GM21423 (cell line): ENCODE data around the gene DNAJC28.
"Not testable (repeated sequence)": the region's sequence is repeated elsewhere in the genome, so short reads cannot be mapped to it uniquely, and the experiment has no call there.

ENCODE experiments used
- ATAC-seq: cut with Tn5 transposase; IDR thresholded peaks from one replicate; pipeline ENCODE4 v1.9.1; 2021; ENCODE audit warnings: mild to moderate bottlenecking, moderate library complexity; ENCODE audit not compliant: unreplicated experiment

Gene DNAJC28

DNA sequence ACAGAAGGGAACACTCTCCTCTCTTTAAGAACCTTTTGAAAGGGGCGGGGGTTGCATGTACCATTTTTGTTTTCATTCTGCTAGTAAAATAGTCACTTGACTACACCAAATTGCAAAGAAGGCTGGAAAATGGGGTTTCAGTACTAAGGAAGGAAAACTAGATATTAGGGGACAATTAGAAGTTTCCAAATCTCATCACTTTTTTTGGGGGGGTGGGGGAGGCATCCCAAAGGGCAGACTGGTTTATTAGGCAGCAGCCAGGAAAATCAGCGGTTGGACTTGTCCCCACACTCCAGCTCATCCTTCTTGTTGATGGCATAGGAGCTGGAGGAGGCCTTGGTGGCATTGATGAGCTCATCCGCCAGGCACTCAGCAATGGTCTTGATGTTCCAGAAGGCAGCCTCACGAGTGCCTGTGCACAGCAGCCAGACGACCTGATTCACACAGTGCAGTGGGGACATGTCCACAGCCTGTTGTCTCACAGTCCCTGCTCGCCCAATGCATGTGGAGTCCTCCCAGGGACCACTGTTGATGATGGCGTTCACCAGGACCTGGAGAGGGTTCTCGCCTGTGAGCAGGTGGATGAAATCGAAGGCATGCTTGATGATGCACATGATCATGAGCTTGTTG, 10.1 kb downstream of the DNAJC28 start:
- no peak for ATAC-seq

DNA sequence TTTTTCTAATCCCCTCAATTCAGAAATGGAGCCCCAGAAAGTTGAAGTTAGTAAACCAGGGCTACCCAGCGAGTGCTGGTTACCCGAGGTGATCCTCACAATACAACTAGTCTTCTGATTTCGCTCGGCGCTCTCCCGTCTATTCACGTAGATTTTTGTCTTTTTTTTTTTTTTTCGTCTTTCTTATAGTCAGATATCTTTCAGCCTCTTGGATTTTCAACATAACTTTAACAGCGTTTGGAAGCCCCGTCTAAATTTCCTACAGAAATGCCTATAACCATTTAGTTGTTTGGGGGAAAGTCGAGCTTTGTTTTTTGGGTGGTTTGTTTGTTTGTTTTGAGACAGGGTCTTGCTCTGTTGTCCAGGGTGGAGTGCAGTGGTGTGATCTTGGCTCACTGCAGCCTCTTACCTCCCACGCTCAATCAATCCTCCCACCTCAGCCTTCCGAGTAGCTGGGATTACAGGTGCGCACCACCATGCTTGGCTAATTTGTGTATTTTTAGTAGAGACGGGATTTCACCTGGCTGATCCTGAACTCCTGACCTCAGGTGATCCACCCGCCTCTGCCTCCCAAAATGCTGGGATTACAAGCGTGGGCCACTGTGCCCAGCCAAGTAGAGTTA, 10.9 kb downstream of the DNAJC28 start:
- ATAC-seq = no peak

DNA sequence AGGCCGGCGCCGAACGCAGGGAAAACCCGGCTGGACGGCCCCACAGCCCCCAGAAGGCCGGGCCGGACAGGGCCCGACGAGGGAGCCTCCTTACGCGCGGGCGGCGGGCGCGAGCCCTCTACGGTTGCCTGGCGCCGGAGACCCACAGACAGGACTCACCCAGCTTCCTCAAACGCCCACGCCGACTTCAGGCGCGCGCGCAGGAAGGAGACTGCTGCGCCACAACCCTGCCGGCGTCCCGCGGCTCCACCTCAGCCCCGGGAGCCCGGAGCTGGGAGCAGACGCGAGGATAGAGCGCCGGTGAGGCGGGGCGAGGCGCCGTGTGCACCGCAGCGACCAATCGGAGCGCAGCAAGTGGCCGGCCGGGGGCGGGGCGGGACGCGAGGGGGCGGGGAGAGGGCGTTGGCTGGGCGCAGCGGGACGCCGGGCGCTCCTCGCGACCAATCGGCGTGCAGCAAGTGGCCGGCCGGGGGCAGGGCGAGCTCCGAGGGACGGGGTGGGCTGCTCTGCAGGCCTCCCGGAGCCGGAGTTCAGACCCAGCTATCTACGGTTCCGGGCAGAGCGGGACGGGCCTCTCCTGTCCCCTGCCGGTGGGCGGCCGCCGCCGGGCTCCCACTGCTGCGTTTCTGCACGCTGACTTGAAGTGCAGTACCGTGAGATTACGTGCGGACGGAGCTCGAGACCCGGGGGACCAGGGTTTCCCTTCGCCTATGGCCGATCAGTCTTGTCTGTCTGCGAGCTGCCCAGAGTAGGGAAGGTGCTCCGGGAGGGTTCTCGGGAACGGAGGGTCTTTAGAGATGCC, 11.6 kb downstream of the DNAJC28 start, which contains the start of gene TMEM50B:
Gene TMEM50B, minus strand, starts transcription at position 296 of the 802 bp plus-strand sequence. CDS start 11,089 bp downstream, outside the sequence.
- peak; percentile 83 for ATAC-seq

DNA sequence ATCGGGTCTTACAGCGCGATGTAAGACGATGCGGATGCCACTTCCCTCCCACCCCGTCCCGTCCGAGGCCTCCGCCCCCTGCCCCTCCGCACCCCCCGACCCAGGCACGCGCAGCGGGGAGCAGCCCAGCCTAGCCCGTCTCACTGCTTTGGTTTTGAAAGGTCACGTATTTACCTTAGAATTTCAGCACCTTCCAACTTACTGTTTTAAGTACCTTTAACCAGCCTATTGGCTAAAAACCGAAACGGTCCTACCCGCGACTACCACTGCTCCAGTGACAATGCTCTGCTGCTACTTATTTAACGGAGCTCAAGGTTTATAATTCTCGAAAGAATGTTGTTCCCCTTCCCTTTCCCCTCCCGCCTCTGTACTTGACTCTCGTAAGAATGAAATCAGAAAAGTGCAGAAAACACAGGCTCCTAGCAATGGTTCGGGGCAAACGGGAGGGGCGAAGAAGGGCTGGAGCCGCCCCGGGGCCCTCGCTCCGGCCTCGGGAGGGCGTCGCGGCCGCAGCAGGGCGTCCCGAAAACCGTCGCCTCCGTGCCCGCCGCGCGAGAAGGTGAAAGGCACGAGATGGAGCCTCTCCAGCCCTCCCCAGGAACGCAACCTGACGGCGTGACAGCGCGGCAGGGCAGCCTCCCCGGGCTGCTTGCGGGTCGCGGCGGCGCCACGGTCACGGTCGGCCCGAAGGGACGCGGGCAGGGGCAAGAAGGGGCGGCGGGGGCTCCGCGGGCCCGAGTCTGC, 12.4 kb downstream of the DNAJC28 start:
- ATAC-seq = peak; percentile 14

DNA sequence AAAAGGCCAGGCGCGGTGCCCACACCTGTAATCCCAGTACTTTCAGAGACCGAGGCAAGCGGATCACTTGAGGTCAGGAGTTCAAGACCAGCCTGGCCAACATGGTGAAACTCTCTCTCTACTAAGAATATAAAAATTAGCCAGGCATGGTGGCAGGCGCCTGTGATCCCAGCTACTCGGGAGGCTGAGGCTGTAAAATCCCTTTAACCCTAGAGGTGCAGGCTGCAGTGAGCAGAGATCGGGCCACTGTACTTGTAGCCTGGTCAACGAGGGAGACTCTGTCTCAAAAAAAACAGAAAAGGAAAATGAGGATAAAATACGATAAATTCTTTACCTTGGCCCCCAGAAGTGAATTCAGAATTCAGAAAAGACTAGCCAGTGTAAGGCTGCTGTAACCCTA, 13.3 kb downstream of the DNAJC28 start:
- no peak for ATAC-seq

DNA sequence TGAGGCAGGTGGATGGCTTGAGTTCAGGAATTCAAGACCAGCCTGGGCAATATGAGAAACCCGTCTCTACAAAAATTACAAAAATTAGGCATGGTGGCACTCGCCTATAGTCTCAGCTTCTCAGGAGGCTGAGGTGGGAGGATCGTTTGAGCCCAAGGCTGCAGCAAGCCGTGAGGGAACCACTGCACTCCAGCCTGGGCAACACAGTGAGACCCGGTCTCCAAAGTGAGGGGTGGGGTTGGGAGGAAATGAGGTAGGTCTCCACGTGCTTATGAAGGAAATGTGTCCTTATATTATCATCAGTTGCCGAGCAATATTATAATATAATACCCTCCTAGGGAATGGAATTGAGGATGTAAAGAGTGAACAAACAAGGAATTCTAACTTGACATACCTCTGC, 14.4 kb downstream of the DNAJC28 start:
- no peak for ATAC-seq

DNA sequence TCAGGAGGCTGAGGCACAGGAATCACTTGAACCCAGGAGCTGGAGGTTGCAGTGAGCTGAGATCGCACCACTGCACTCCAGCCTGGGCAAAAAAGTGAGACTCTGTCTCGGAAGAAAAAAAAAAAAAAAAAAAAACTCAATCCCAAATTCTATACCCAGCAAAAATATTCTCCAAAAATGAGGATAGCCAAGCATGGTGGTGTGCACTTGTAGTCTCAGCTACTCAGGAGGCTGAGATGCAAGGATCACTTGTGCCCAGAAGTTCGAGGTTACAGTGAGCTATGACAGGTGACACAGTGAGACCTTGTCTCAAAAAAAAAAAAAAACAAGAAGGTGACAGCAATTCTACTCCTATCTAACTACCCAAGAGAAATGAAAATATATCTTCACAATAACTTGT, 18.2 kb downstream of the DNAJC28 start:
- no peak for ATAC-seq

DNA sequence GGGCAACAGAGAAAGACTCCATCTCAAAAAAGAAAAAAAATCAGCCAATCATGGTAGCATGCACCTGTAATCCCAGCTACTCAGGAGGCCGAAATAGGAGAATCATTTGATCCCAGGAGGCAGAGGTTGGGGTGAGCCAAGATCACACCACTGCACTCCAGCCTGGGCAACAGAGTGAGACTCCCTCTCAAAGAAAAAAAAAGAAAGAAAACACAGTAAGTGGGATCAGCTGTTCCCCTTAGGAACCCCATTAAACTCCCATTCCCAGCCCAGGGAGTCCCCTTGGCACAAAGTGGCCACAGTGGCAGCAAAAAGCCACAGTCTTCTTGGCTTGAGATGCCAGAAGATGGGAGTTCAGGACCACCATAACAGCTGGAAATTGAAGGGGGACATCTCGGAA, 20.8 kb downstream of the DNAJC28 start:
- ATAC-seq = no peak

DNA sequence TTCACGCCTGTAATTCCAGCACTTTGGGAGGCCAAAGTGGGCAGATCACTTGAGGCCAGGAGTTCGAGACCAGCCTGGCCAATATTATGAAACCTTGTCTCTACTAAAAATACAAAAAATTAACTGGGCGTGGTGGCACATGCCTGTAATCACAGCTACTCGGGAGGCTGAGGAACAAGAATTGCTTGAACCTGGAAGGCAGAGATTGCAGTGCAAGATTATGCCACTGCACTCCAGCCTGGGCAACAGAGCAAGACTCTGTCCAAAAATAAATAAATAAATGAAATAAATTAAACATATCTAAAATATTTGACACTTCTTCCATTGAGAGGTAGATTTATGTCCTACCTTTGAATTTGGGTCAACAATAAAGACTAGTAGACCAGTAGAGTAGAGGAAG, 22.3 kb downstream of the DNAJC28 start:
- ATAC-seq = not testable (repeated sequence)

DNA sequence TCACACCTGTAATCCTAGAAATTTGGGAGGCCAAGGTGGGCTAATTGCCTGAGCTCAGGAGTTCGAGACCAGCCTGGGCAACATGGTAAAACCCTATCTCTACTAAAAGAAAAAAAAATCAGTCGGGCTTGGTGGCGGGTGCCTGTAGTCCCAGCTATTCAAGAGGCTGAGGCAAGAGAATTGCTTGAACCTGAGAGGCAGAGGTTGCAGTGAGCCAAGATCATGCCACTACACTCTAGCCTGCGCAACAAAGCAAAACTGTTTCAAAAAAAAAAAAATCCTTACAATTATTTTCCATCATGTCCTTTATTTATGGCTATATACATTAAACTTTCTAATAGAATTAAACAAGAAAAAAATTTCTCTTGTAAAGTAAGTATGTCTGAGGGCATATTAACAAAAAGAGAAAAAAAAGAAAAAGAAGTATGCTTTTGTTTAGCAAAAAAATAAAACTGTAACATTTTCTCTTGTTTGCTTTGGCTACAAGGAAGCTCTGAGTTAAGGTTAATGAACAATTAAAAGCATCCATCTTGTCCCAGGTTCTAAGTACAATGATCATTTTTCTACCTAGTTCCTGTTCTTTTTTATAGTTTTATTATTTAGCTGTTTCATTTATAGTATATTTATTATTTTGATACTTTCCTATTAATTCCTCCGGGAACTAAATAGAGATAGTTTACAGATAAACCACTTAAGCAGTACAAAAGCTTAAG, 29.8 kb downstream of the DNAJC28 start:
- no peak for ATAC-seq

DNA sequence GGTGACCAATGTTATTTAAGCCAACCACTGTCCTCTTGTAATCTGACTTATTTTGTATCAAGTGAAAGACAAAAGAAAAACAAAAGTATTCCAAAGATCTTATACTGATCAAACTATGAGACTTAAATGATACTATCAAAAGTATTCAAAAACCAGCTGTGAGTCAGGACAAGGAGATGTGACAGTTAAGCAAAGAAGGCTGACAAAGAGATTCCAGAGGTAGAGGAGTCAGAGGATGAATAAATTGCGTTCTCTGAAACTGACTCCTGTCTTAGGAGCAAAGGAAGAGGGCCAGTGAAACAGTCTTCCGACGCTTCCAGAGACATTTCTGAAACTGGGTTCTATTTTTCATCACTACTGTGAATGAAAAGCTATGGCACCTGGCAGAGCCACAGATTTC, 32.7 kb downstream of the DNAJC28 start:
- no peak for ATAC-seq

DNA sequence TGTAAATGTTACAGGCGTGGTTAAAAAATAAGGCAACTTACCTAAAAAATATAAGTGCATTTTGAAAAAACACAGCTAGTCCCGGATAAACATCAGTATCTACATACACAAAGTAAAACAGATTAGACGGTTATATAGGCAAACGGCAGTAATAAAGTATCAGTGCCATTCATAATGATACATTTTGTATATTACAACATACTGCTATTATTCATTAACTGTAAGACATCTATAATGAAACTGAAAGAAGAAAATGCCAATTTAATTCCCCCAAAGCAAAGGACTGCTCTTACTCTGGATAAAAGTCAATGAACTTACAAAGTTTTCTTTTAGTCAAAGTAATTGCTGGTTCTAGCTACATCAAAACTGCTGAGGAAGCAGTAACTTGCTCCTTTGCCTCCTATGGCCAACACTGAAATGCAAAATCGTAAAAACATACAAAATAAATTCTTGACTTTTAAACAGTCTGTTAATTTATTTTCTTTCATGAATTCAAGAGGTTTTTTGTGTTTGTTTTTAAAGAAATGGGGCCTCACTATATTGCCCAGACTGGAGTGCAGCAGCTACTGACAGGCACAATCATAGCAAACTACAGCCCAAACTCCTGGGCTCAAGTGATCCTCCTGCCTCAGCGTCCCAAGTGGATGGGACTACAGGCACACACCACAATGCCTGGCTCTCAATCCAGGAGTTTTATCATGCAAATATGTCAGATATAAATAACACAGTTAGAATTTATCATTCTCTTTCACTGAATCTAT, 35.6 kb downstream of the DNAJC28 start:
- no peak for ATAC-seq

DNA sequence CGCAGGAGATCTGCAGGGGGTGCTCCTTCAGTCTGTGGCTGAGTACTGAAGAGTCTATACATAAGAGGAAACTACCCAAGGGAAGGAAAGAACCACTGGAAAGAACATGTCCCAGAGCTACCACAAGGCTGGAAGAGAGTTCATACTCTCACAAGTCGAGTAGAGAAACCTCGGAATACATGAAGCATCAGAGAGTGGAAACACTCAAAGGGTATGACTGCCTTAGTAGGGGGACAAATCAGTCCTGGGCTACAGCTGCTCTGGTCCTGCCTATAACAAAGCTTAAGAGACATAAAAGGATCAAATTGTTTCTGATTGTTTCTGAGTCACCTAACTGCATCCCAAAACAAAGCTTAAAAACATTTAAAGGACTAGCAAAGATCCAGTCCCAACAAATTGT, 39.2 kb downstream of the DNAJC28 start:
- no peak for ATAC-seq

DNA sequence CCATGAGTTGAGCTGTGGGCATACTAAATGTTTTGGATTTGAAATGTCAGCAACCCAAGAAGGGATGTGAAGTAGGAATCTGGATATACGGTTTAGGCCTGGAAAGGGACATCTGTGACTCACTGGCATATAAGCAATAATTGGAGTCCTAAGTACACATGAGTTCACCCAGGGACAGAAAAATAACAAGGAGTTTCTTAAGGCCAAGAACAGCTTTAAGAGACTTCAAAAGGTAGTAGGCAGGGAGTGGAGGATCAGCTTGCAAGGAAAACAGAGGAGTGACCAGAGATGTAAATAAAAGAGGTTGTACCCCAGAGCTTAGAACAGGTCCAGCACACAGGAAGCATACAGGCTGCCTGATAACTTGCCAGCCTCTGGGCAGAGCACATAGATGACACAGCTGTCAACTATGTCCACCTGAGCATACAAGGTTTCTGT, 39.9 kb downstream of the DNAJC28 start:
- ATAC-seq = no peak

DNA sequence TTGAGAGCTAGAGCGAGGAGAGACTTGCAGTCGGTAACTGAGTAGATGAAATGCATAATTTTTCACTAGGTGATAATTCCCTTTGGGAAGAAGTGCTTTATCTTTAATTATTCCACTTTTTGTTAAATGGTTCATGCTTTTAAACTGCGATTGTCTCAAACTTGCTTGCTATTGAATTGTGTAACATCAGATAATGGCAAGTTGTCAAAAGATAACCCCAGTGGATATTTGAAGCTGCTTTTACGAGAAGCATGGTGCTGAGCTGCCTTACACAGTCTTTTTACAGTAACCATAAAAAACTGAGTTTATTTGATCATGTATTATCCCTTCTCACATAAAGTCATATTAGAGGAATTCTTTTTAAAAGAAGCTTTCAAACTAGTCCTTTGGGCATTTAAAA, 41.9 kb downstream of the DNAJC28 start:
- no peak for ATAC-seq

DNA sequence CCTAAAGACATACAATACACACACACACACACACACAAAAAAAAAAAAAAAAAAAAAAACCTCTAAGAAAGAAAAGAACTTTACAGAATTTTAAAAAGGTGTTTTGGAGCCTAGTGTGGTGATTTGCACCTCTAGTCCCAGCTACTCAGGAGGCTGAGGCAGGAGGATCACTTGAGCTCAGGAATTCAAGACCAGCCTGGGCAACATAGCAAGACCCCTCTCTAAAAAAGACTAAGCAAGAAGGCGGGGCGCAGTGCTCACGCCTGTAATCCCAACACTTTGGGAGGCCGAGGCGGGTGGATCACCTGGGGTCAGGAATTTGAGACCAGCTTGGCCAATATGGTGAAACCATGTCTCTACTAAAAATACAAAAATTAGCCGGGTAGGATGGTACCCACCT, 44.9 kb downstream of the DNAJC28 start:
- ATAC-seq = not testable (repeated sequence)

DNA sequence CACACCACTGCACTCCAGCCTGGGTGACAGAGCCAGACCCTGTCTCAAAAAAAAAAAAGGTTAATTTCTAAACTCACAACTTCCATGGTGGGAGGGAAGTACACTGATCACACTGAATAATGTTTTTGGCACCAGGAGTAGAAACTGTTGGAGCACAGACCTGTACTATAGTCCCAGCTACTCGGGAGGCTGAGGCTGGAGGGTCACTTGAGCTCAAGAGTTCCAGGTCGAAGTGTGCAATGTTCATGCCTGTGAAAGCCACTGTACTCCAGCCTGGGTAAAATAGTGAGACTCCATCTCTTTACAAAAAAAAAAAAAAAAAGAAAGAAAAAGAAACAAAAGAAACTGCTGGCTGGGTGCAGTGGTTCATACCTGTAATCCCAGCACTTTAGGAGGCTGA, 47.0 kb downstream of the DNAJC28 start:
- ATAC-seq = no peak

DNA sequence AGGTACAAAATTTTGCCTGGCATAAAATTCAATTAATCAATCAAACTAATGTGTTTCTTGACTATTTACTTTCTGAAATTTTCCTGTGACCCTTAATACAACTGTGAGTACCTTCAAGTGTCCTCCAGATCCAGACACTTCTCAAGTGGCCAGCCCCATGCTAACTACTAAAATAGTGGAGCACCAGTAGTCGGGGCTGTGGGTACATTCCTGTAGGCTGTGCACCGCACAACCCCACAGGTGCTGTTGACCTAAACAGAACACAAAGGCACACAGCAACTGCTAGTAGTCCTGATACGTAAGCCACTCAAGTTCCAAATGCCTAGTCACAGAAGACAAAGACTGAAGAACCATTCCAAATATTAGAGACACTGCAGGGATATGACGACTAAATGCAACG, 48.3 kb downstream of the DNAJC28 start:
- ATAC-seq = no peak

DNA sequence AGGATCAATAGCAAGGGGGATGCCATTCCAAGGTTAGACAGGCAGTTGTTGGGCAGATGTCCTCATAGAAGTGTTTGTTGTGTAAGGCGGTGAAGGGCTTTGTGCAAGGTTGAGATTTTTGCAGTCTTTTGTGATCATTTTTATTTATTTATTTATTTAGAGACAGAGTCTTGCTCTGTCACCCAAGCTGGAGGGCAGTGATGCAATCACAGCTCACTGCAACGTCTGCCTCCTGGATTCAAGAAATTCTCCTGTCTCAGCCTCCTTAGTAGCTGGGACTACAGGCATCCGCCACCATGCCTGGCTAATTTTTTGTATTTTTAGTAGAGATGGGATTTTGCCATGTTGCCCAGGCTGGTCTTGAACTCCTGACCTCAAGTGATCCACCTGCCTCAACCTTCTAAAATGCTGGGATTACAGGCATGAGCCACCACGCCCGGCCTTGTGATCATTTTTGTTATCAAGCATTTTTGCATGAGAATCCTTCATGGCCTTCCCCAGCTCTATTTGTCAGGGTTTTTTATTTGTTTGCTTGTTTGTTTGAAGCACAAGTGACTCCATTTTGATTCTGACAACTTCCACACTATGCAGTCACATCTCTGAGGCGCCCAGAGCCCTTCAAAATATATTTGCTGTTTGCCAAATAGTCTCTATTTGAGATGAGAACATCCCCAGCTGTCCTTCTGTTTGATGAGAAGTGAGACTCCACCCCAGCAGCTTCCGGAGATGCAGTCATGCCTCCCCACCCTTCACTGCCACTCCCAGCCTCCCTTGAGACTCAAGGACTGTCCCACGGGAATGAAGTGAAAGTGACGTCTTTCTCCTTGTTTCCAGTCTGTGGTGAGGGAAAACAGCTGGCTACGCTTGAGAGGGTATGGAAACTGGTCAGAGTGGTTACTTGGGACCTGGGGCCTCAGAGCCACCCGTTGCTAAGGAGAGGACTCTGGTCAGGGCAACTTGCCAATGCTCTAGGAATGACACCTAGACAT, 49.7 kb downstream of the DNAJC28 start:
- peak; percentile 74 for ATAC-seq
